ENCODE results near the gene MAGEB17. TPM values are rescaled to one million over a fixed set of nuclear protein-coding genes. Genes with fewer than 3 reads are reported as not detected.

MAGEB17 gene
- polyA plus RNA-seq, 1 donor (not counting 4 experiments of a cell fraction or from before 2014, with no cell fraction given) = not detected

DNA sequence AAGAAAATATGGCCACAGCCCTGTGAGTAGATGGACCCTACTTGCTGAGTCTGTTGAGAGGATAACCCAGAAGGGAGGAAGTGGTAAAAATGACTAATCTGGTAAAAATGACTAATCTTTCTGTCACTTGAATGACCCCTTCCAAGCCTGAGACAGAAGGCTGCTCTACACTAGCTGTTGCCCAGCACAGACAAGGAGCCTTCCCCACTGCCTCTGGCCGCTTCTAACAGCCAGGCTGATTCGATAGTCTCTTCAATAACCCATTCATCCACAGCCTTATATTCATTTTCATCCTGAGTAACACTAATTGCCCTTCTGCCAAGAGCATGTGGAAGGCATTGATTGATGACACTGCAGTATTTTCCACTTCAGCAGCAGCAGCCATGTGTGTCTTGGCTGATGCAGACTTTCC lies 18.4 kb downstream of the MAGEB17 start:
- Histone ChIP-seq H3K4me2 (ENCODE audit: control insufficient read depth, extremely low read depth, insufficient read depth, low read depth, low read length) (peak overlapping the region; percentile 0), H3K36me3 (ENCODE audit: control insufficient read depth in 2 of 2, extremely low read depth in 1 of 2, insufficient read depth in 2 of 2, low read length in 2 of 2) (no peaks in the 10 kb centered on the region), H3K79me2 (ENCODE audit: control insufficient read depth, insufficient read depth, low read length) (no peaks in the 10 kb centered on the region), H3K9ac (ENCODE audit: control insufficient read depth, extremely low read depth, insufficient read depth, low read length) (no peak overlapping the region), H3K4me3 (ENCODE audit: control insufficient read depth in 2 of 3, extremely low read depth in 1 of 3, insufficient read depth in 2 of 3, low read depth in 1 of 3, low read length in 3 of 3) (no peak overlapping the region), H3K9me1 (ENCODE audit: control insufficient read depth, extremely low read depth, insufficient read depth, low read length) (no peaks in the 10 kb centered on the region), H3K27me3 (ENCODE audit: control insufficient read depth, extremely low read depth, insufficient read depth, low read length) (no peaks in the 10 kb centered on the region), H3K27ac (ENCODE audit: control insufficient read depth, insufficient read depth, low read length) (no peak overlapping the region), H2AFZ (ENCODE audit: control insufficient read depth, low read length) (no peak overlapping the region), H3K9me3 (ENCODE audit: control insufficient read depth, low read depth, low read length) (no peaks in the 10 kb centered on the region), H4K20me1 (ENCODE audit: control insufficient read depth, extremely low read depth, insufficient read depth, low read length) (no peaks in the 10 kb centered on the region), H3K4me1 (ENCODE audit: control insufficient read depth, extremely low read depth, insufficient read depth, low read length) (peaks cover 15% of the 10 kb centered on the region)
- no peak for TF ChIP-seq EZH2 (IDR thresholded peaks at IDR 0.05; ENCODE audit: low read length)
- TF ChIP-seq, protein P1, sequence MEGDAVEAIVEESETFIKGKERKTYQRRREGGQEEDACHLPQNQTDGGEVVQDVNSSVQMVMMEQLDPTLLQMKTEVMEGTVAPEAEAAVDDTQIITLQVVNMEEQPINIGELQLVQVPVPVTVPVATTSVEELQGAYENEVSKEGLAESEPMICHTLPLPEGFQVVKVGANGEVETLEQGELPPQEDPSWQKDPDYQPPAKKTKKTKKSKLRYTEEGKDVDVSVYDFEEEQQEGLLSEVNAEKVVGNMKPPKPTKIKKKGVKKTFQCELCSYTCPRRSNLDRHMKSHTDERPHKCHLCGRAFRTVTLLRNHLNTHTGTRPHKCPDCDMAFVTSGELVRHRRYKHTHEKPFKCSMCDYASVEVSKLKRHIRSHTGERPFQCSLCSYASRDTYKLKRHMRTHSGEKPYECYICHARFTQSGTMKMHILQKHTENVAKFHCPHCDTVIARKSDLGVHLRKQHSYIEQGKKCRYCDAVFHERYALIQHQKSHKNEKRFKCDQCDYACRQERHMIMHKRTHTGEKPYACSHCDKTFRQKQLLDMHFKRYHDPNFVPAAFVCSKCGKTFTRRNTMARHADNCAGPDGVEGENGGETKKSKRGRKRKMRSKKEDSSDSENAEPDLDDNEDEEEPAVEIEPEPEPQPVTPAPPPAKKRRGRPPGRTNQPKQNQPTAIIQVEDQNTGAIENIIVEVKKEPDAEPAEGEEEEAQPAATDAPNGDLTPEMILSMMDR (optimal IDR thresholded peaks at IDR 0.05 in 1 of 3, IDR thresholded peaks at IDR 0.05 in 1 of 3, conservative IDR thresholded peaks at IDR 0.05 in 1 of 3; ENCODE audit: extremely low read depth in 1 of 3, insufficient read depth in 2 of 3, low read length in 3 of 3) = no peak
- FAIRE-seq = peak; percentile 85
- dilution Hi-C loops (cut with MboI; ENCODE audit: extremely low pct_ligation_motif_present, low sequenced_read_pairs) = no loop called here
- DNase-seq (ENCODE audit: low read depth, low spot score) = peak; percentile 55

DNA sequence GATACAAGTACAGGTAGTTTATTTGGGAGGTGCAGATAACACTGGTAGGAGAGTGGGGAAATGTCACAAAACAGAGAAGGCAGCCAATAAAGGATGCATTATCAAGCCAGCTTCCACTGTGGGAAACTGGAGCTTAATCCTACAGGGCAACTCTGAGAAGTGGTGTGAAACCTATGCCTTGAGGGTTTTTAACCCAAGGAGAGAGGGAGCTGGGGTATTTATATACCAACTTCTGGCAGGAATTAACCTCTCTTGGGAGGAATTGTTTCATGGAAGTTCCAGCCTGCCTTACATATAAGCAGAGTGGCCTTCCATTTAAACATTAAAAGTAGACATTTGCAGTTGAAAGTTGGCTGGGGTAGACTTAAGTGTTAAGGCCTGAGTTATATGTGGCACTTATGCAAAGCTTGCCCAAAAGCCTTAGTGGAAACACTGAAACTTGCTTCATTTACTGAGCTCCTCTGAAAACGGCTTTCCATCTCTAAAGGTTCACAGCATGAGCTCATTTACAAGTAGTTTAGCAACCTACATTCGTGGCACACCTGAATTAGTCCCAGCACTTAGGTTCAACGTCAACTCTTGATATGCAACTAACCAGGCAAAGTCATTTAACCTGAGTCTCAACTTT lies 19.2 kb downstream of the MAGEB17 start:
- dilution Hi-C loops (cut with MboI; ENCODE audit: extremely low pct_ligation_motif_present, low sequenced_read_pairs) = no loop called here
- DNase-seq (ENCODE audit: low read depth, low spot score) (no peak), FAIRE-seq (no peak)
- Histone ChIP-seq H3K4me2 (ENCODE audit: control insufficient read depth, extremely low read depth, insufficient read depth, low read depth, low read length) (no peak overlapping the region), H2AFZ (ENCODE audit: control insufficient read depth, low read length) (no peak overlapping the region), H3K36me3 (ENCODE audit: control insufficient read depth in 2 of 2, extremely low read depth in 1 of 2, insufficient read depth in 2 of 2, low read length in 2 of 2) (no peaks in the 10 kb centered on the region), H3K4me3 (ENCODE audit: control insufficient read depth in 2 of 3, extremely low read depth in 1 of 3, insufficient read depth in 2 of 3, low read depth in 1 of 3, low read length in 3 of 3) (no peak overlapping the region), H3K9me3 (ENCODE audit: control insufficient read depth, low read depth, low read length) (no peaks in the 10 kb centered on the region), H3K4me1 (ENCODE audit: control insufficient read depth, extremely low read depth, insufficient read depth, low read length) (peaks cover 15% of the 10 kb centered on the region), H3K27me3 (ENCODE audit: control insufficient read depth, extremely low read depth, insufficient read depth, low read length) (no peaks in the 10 kb centered on the region), H3K27ac (ENCODE audit: control insufficient read depth, insufficient read depth, low read length) (no peak overlapping the region), H3K79me2 (ENCODE audit: control insufficient read depth, insufficient read depth, low read length) (no peaks in the 10 kb centered on the region), H3K9ac (ENCODE audit: control insufficient read depth, extremely low read depth, insufficient read depth, low read length) (no peak overlapping the region), H4K20me1 (ENCODE audit: control insufficient read depth, extremely low read depth, insufficient read depth, low read length) (no peaks in the 10 kb centered on the region), H3K9me1 (ENCODE audit: control insufficient read depth, extremely low read depth, insufficient read depth, low read length) (no peaks in the 10 kb centered on the region)
- no peak for TF ChIP-seq EZH2 (IDR thresholded peaks at IDR 0.05; ENCODE audit: low read length)
- TF ChIP-seq, protein P1 (optimal IDR thresholded peaks at IDR 0.05 in 1 of 3, IDR thresholded peaks at IDR 0.05 in 1 of 3, conservative IDR thresholded peaks at IDR 0.05 in 1 of 3; ENCODE audit: extremely low read depth in 1 of 3, insufficient read depth in 2 of 3, low read length in 3 of 3) = no peak
